Measurements from ENCODE around the gene GPHN.

DNA sequence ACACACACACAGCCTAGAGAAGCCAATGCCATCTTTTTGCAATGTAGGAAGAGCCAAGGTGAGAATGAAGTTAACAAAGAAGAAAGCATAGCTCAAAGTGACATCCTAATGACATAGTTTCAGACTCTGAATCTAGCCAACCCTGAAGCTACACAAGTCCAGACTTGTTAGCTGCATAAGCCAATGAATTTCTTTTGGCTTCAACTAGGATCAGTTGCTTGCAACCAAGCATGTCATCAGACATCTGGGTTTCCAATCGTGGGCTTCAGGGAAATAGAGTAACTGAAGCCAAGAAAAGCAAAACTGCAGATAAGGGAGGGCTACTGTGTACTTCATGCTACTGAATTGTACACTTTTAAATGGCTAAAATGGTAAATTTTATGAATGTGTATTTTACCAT is 4.4 kb upstream of the GPHN start:
- TF ChIP-seq, protein P1, sequence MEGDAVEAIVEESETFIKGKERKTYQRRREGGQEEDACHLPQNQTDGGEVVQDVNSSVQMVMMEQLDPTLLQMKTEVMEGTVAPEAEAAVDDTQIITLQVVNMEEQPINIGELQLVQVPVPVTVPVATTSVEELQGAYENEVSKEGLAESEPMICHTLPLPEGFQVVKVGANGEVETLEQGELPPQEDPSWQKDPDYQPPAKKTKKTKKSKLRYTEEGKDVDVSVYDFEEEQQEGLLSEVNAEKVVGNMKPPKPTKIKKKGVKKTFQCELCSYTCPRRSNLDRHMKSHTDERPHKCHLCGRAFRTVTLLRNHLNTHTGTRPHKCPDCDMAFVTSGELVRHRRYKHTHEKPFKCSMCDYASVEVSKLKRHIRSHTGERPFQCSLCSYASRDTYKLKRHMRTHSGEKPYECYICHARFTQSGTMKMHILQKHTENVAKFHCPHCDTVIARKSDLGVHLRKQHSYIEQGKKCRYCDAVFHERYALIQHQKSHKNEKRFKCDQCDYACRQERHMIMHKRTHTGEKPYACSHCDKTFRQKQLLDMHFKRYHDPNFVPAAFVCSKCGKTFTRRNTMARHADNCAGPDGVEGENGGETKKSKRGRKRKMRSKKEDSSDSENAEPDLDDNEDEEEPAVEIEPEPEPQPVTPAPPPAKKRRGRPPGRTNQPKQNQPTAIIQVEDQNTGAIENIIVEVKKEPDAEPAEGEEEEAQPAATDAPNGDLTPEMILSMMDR (IDR thresholded peaks at IDR 0.05; ENCODE audit: low read length): no peak
- TF ChIP-seq EZH2 (IDR thresholded peaks at IDR 0.05; ENCODE audit: borderline replicate concordance, low read length): no peak
